Upper lobe of left lung (tissue), 4 donors: ENCODE results near the gene PTCD3.
A peak's percentile ranks its signal among the peaks of the same experiment; 100 is the strongest.

ENCODE experiments used
- CTCF ChIP-seq, 6 experiments: fragments of 450-650 bp in 4 of 6; fragments of 200-600 bp in 2 of 6; sonication (generic) in 2 of 6; IDR thresholded peaks; one replicate each; pipeline ENCODE4 v1.5.1; 2016 to 2019; ENCODE audit warnings: antibody characterized with exemption in 6 of 6
- EP300 ChIP-seq, 4 donors: sonication (generic); formaldehyde crosslinking; IDR thresholded peaks; one replicate each; pipeline ENCODE4 v1.5.1; 2017; ENCODE audit warnings: antibody characterized with exemption in 4 of 4, control low read depth in 2 of 4
- POLR2A ChIP-seq, 4 donors: fragments of 450-650 bp; IDR thresholded peaks; one replicate each; pipeline ENCODE4 v1.5.1; 2016 to 2017; ENCODE audit warnings: antibody characterized with exemption in 4 of 4, mild to moderate bottlenecking in 2 of 4
- POLR2AphosphoS5 ChIP-seq, 2 donors: sonication (generic); formaldehyde crosslinking; IDR thresholded peaks; one replicate each; pipeline ENCODE4 v1.5.1; 2017; ENCODE audit warnings: antibody characterized with exemption in 2 of 2

- TF ChIP-seq CTCF (IDR thresholded peaks at IDR 0.05) (peak; percentile 18 to 61 (median 50)), POLR2AphosphoS5 (IDR thresholded peaks at IDR 0.05) (no peak), EP300 (IDR thresholded peaks at IDR 0.05) (no peak), POLR2A (IDR thresholded peaks at IDR 0.05) (no peak)
Observed at GRCh38 chr2:86078774-86079545, 27.1 kb upstream of the PTCD3 start.
